Uterus (tissue), 2 donors: ENCODE measurements around the gene ANKRD39.

ENCODE experiments used
- CTCF ChIP-seq, 4 experiments: fragments of 200-600 bp in 2 of 4; fragments of 450-650 bp in 2 of 4; sonication (generic) in 2 of 4; IDR thresholded peaks; one replicate each; pipeline ENCODE4 v1.5.1; 2016 to 2019; ENCODE audit warnings: antibody characterized with exemption in 4 of 4, mild to moderate bottlenecking in 2 of 4, moderate library complexity in 1 of 4
- POLR2A ChIP-seq, 2 donors: fragments of 450-650 bp; IDR thresholded peaks; one replicate each; pipeline ENCODE4 v1.6.1; 2016; ENCODE audit warnings: antibody characterized with exemption in 2 of 2, mild to moderate bottlenecking in 1 of 2, moderate library complexity in 1 of 2

- TF ChIP-seq CTCF (IDR thresholded peaks at IDR 0.05), result no peak
- TF ChIP-seq POLR2A (IDR thresholded peaks at IDR 0.05), result no peak
Observed at GRCh38 chr2:96800061-96801004, 57.5 kb downstream of the ANKRD39 start.
